Measurements from ENCODE around the gene SIGLECL1. TPM values are rescaled to one million over a fixed set of nuclear protein-coding genes. Genes with fewer than 3 reads are reported as not detected.

The SIGLECL1 gene
- polyA plus RNA-seq, 1 donor: not detected

DNA sequence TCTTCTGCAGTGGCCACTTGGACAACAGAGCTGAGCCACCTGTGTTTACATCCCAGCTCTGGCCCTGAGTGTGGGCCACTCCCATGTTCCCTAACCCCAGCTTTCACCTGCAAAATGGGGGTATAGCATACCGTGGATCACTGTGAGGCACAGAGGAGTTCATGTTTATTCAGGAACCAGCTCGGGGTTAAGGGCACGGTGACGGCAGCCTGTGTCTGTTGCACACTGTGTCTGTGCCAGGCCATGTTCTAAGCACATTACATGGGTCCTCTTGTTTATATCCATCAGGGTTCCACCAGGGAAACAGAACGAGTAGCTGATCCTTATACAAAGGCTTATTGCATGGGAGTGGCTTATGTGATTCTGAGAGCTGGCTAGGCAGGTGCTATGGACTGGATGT, 46.5 kb downstream of the SIGLECL1 start:
- DNase-seq: no peak

DNA sequence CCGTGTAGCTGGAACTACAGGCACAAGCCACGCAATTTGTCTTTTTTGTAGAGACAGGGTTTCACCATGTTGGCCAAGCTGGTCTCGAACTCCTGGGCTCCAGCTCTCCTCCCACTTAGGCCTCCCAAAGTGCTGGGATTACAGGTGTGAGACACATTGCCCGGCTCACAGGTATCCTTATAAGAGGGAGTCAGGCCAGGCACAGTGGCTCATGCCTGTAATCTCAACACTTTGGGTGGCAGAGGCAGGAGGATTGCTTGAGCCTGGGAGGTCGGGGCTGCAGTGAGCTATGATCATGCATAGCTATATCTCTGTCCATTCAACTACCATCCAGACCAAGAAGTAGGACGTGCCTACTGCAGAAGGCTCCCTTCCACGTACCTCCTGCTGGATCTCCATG, 50.4 kb downstream of the SIGLECL1 start:
- DNase-seq: no peak

DNA sequence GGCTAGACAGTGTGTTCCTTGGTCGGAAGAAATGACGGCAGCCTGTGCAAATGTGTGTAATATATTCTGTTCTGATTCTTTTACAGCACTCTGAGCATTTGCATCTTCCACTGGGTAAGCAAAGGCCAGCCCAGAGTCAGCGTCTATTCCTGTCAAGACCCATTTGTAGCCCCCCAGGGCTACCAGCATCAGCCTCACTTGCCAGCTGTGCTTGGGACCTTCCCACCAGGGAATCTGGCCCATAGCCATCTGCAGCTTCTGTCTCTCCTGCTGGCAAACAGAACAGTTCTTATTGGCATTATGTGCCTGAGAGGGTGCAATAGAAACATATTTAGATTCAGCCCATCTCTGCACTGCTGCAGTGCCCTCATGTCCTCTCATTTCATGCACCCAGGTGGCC, 54.6 kb downstream of the SIGLECL1 start:
- DNase-seq: no peak

DNA sequence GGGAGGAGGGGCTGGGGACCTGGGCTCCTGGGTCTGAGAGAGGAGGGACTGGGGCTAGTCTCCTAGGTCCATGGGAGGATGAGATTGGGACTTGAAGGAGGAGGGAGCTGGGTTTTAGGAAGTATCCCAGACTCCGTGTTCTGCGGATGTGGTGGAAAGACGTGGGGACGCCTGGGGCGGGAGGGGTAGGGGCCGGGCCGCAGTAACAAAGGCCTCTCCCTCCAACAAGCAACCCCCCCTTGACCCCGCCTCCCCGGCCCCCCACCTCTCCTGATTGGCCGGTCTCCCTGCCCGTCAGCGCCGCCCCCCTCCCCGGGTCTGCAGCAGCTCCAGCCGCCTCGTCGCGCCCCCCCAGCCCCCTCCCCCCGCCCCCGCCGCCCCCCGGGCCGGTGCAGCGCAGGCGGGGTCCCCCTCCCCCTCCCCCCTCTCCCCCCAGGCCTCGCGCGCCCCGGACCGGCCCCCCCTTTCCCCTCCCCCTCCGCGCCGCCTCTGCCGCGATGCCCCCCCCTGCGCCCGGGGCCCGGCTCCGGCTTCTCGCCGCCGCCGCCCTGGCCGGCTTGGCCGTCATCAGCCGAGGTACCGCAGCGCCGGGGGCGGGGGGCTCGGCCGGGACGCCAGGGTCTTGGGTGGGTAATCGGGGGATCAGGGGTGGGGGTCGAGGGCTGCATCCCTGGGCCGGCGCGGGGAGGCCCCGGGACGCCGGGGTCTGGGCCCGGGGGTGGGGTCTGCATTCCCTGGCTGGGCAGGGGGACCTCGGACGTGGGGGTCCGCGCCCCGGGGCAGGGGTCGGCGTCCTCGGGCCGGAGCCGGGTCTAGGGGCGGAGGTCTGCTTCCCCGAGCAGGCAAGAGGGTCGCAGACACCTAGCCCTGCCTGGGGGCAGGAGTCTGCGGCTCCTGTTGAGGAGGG, 60.7 kb downstream of the SIGLECL1 start, which contains the start of gene IGLON5:
Gene IGLON5, plus strand, starts transcription at position 294 of the 907 bp plus-strand sequence. Its CDS starts 204 bp downstream, at position 498.
- DNase-seq: no peak

- no peak for DNase-seq
Observed at GRCh38 chr19:51316688-51317087, 65.8 kb downstream of the SIGLECL1 start.

DNA sequence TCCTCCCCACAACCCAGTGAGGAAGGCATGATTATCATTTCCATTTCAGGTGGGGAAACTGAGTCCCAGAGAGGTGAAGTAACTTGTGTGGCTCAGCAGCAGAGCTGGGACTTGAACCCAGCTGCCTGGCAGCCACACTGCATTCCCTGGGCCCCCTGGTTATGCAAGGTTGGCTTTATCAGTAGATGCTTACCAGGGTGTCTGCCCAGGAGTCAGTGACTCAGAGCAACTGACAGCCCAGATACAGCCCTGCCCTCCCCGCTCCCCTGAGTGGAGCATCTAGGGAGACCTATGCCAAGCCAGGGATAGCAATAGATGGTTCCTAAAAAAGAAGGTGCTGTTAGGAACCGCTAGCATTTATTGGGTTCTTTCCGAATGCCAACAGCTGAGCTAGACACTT, 66.5 kb downstream of the SIGLECL1 start:
- no peak for DNase-seq

DNA sequence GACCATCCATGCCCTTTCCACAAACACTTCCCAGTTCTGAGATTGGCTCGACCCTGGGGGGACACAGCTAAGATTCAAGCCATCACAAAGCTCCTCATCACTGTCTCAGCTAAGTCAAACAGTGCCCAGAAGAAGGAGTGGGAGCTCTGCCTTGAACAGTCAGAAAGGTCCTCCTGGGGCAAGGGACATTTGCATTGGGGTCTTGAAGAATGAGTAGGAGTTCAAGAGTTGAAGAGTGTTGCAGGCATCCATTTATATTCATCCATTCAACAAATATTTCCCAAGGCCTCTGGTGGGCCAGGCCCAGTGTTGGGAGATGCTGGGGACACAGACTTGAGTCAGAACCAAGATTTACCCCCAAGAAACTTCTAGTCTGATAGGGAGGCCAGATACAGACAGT, 67.1 kb downstream of the SIGLECL1 start:
- no peak for DNase-seq

Other genes with a start within 250 kb of the SIGLECL1 start
- gene KLK8, start 249.5 kb upstream of the SIGLECL1 start, polyA plus RNA-seq (ENCODE audit: insufficient read length): not detected
- gene KLK10, start 231.4 kb upstream of the SIGLECL1 start, polyA plus RNA-seq (ENCODE audit: insufficient read length): not detected
- 0.72 TPM for gene KLK11, start 224.5 kb upstream of the SIGLECL1 start, polyA plus RNA-seq (ENCODE audit: insufficient read length)
- not detected for gene KLK12, start 216.1 kb upstream of the SIGLECL1 start, polyA plus RNA-seq (ENCODE audit: insufficient read length)
- not detected for gene KLK13, start 186.0 kb upstream of the SIGLECL1 start, polyA plus RNA-seq (ENCODE audit: insufficient read length)
- not detected for gene KLK14, start 168.2 kb upstream of the SIGLECL1 start, polyA plus RNA-seq (ENCODE audit: insufficient read length)
- 4.2 TPM for gene CTU1, start 142.7 kb upstream of the SIGLECL1 start, polyA plus RNA-seq (ENCODE audit: insufficient read length)
- gene SIGLEC9, start 126.2 kb upstream of the SIGLECL1 start, polyA plus RNA-seq (ENCODE audit: insufficient read length): 1.1 TPM
- gene SIGLEC7, start 108.8 kb upstream of the SIGLECL1 start, polyA plus RNA-seq (ENCODE audit: insufficient read length): 0.76 TPM
- 4.1 TPM for gene CD33, start 26.0 kb upstream of the SIGLECL1 start, polyA plus RNA-seq (ENCODE audit: insufficient read length)
- 0.08 TPM for gene IGLON5, start 60.6 kb downstream of the SIGLECL1 start, polyA plus RNA-seq (ENCODE audit: insufficient read length)
- gene VSIG10L, start 91.1 kb downstream of the SIGLECL1 start, polyA plus RNA-seq (ENCODE audit: insufficient read length): 1.3 TPM
- gene ETFB, start 115.3 kb downstream of the SIGLECL1 start, polyA plus RNA-seq (ENCODE audit: insufficient read length): 50.3 TPM
- 2.2 TPM for gene CLDND2, start 117.9 kb downstream of the SIGLECL1 start, polyA plus RNA-seq (ENCODE audit: insufficient read length)
- gene NKG7, start 121.6 kb downstream of the SIGLECL1 start, polyA plus RNA-seq (ENCODE audit: insufficient read length): 2.8 TPM
- gene LIM2, start 136.9 kb downstream of the SIGLECL1 start, polyA plus RNA-seq (ENCODE audit: insufficient read length): not detected
- gene C19orf84, start 139.5 kb downstream of the SIGLECL1 start, polyA plus RNA-seq (ENCODE audit: insufficient read length): not detected
- 1.7 TPM for gene SIGLEC10, start 166.6 kb downstream of the SIGLECL1 start, polyA plus RNA-seq (ENCODE audit: insufficient read length)
- gene SIGLEC8, start 207.4 kb downstream of the SIGLECL1 start, polyA plus RNA-seq (ENCODE audit: insufficient read length): 0.10 TPM
- not detected for gene CEACAM18, start 227.5 kb downstream of the SIGLECL1 start, polyA plus RNA-seq (ENCODE audit: insufficient read length)

Data from hindlimb muscle (tissue), 1 donor.